Measurements from ENCODE around the gene CDADC1. TPM values are rescaled to one million over a fixed set of nuclear protein-coding genes. Genes with fewer than 3 reads are reported as not detected.
A peak's percentile ranks its signal among the peaks of the same experiment; 100 is the strongest.

Gene CDADC1
- total and polyA plus RNA-seq, 10 of the 15 experiments (the other 5 are each of a cell fraction or from before 2014, with no cell fraction given), result 2.6 to 7.3 (median 5.2) TPM

- Histone ChIP-seq H3K4me2 (ENCODE audit: control insufficient read depth, insufficient read depth) (no peak overlapping the region), H3K27me3 (replicated peaks in 1 of 2; ENCODE audit: control insufficient read depth in 2 of 2, insufficient read depth in 2 of 2, low read length in 1 of 2) (no peaks in the 10 kb centered on the region), H4K20me1 (ENCODE audit: control insufficient read depth, insufficient read depth) (no peaks in the 10 kb centered on the region), H3K27ac (ENCODE audit: control insufficient read depth, insufficient read depth) (no peak overlapping the region), H3K36me3 (ENCODE audit: control insufficient read depth in 2 of 2, insufficient read depth in 2 of 2, low read length in 1 of 2) (no peaks in the 10 kb centered on the region), H3K4me3 (no peak overlapping the region), H3K4me1 (ENCODE audit: control insufficient read depth, insufficient read depth, low read length) (no peaks in the 10 kb centered on the region), H3K79me2 (ENCODE audit: control insufficient read depth, insufficient read depth, low read length) (no peaks in the 10 kb centered on the region), H2AFZ (ENCODE audit: control insufficient read depth, low read depth, low read length) (no peak overlapping the region), H3K9ac (ENCODE audit: control insufficient read depth, insufficient read depth, low read length) (no peak overlapping the region), H3K9me3 (replicated peaks; ENCODE audit: control insufficient read depth, insufficient read depth, low read length) (no peaks in the 10 kb centered on the region)
- in situ Hi-C loops (cut with MboI), result no loop called here
- intact Hi-C loops (cut with micrococcal nuclease; ENCODE audit: unreplicated experiment), result no loop called here
- WGBS (ENCODE audit: insufficient coverage, insufficient replicate concordance, low lambda C conversion rate, missing lambda C conversion rate), result 20% methylated on average over 1 of the region's 1 CpG
- ChIA-PET POLR2A (interaction anchor here (1.2 kb wide), 1 partner anchor 14 kb away, joined by 5 read pairs; no protein-coding TSS in a partner anchor), CTCF (interaction anchor here (0.6 to 1.7 kb wide), 5 partner anchors 9 to 25 kb away, joined by 3 to 5 read pairs (median 4); partner anchors contain the start of gene CDADC1), RAD21 (ENCODE audit: unreplicated experiment) (no interaction called here), SMC1A (ENCODE audit: uncharacterized antibody, unreplicated experiment) (interaction anchor here (1.1 to 2.2 kb wide), 2 partner anchors 9 to 11 kb away, joined by 3 to 10 read pairs; no protein-coding TSS in a partner anchor)
- FAIRE-seq (no peak), DNase-seq (ENCODE audit: low read depth, low spot score) (no peak), ATAC-seq (peak; percentile 71)
- BruUV-seq (replicated peaks), result no TSS peak
- TF ChIP-seq GABPA (IDR thresholded peaks at IDR 0.05; ENCODE audit: low read depth) (no peak), BMI1 (IDR thresholded peaks at IDR 0.05; ENCODE audit: borderline replicate concordance) (no peak), NFIC (IDR thresholded peaks at IDR 0.05; ENCODE audit: low read depth, low read length) (peak; percentile 43; the same call in 1 of the 2 replicates), LARP7 (IDR thresholded peaks at IDR 0.05) (no peak), RUNX3 (IDR thresholded peaks at IDR 0.05; ENCODE audit: low read length) (peak; percentile 10; the same call in 1 of the 2 replicates)
- TF ChIP-seq, protein P1, sequence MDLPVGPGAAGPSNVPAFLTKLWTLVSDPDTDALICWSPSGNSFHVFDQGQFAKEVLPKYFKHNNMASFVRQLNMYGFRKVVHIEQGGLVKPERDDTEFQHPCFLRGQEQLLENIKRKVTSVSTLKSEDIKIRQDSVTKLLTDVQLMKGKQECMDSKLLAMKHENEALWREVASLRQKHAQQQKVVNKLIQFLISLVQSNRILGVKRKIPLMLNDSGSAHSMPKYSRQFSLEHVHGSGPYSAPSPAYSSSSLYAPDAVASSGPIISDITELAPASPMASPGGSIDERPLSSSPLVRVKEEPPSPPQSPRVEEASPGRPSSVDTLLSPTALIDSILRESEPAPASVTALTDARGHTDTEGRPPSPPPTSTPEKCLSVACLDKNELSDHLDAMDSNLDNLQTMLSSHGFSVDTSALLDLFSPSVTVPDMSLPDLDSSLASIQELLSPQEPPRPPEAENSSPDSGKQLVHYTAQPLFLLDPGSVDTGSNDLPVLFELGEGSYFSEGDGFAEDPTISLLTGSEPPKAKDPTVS (IDR thresholded peaks at IDR 0.05; ENCODE audit: low read depth, low read length), result no peak
Observed at GRCh38 chr13:49271264-49271663, 23.5 kb downstream of the CDADC1 start.

- Histone ChIP-seq H2AFZ (ENCODE audit: control insufficient read depth, low read depth, low read length) (no peak overlapping the region), H3K9me3 (replicated peaks; ENCODE audit: control insufficient read depth, insufficient read depth, low read length) (no peaks in the 10 kb centered on the region), H3K27ac (ENCODE audit: control insufficient read depth, insufficient read depth) (no peak overlapping the region), H3K9ac (ENCODE audit: control insufficient read depth, insufficient read depth, low read length) (no peak overlapping the region), H3K79me2 (ENCODE audit: control insufficient read depth, insufficient read depth, low read length) (no peaks in the 10 kb centered on the region), H3K27me3 (replicated peaks in 1 of 2; ENCODE audit: control insufficient read depth in 2 of 2, insufficient read depth in 2 of 2, low read length in 1 of 2) (no peaks in the 10 kb centered on the region), H3K4me2 (ENCODE audit: control insufficient read depth, insufficient read depth) (no peak overlapping the region), H3K36me3 (ENCODE audit: control insufficient read depth in 2 of 2, insufficient read depth in 2 of 2, low read length in 1 of 2) (no peaks in the 10 kb centered on the region), H3K4me3 (no peak overlapping the region), H4K20me1 (ENCODE audit: control insufficient read depth, insufficient read depth) (no peaks in the 10 kb centered on the region), H3K4me1 (ENCODE audit: control insufficient read depth, insufficient read depth, low read length) (no peaks in the 10 kb centered on the region)
- no TSS peak for BruUV-seq (replicated peaks)
- SMC1A ChIA-PET (ENCODE audit: uncharacterized antibody, unreplicated experiment), result interaction anchor here (0.7 to 2.2 kb wide), 2 partner anchors 10 to 213 kb away, joined by 3 to 10 read pairs; no protein-coding TSS in a partner anchor
- DNase-seq (ENCODE audit: low read depth, low spot score), result no peak
- 46% methylated on average over 2 of the region's 2 CpGs for WGBS (ENCODE audit: insufficient coverage, insufficient replicate concordance, low lambda C conversion rate, missing lambda C conversion rate)
- CTCF ChIA-PET, result interaction anchor here (0.9 kb wide), 1 partner anchor 8 kb away, joined by 4 read pairs; no protein-coding TSS in a partner anchor
- intact Hi-C loops (cut with micrococcal nuclease; ENCODE audit: unreplicated experiment) (no loop called here), in situ Hi-C loops (cut with MboI) (no loop called here)
- RAD21 ChIA-PET (ENCODE audit: unreplicated experiment), result no interaction called here
- no peak for ATAC-seq
- POLR2A ChIA-PET, result no interaction called here
- no peak for FAIRE-seq
- TF ChIP-seq, protein P2, sequence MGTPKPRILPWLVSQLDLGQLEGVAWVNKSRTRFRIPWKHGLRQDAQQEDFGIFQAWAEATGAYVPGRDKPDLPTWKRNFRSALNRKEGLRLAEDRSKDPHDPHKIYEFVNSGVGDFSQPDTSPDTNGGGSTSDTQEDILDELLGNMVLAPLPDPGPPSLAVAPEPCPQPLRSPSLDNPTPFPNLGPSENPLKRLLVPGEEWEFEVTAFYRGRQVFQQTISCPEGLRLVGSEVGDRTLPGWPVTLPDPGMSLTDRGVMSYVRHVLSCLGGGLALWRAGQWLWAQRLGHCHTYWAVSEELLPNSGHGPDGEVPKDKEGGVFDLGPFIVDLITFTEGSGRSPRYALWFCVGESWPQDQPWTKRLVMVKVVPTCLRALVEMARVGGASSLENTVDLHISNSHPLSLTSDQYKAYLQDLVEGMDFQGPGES (IDR thresholded peaks at IDR 0.05), result no peak
- no peak for TF ChIP-seq CEBPZ (IDR thresholded peaks at IDR 0.05; ENCODE audit: low read depth, low read length)
- TF ChIP-seq SUPT20H (IDR thresholded peaks at IDR 0.05; ENCODE audit: borderline replicate concordance, control insufficient read depth, low read depth, low read length), result no peak
- no peak for TF ChIP-seq TCF12 (IDR thresholded peaks at IDR 0.05; ENCODE audit: low read depth, low read length)
- no peak for TF ChIP-seq SMAD5 (IDR thresholded peaks at IDR 0.05; ENCODE audit: low read depth)
- no peak for TF ChIP-seq MEF2A (IDR thresholded peaks at IDR 0.05; ENCODE audit: insufficient read depth, low read depth, low read length)
Observed at GRCh38 chr13:49272296-49272695, 24.6 kb downstream of the CDADC1 start.

Data from GM12878 (cell line).